Measurements from ENCODE around the gene PCDHGB3. TPM values are rescaled to one million over a fixed set of nuclear protein-coding genes. Genes with fewer than 3 reads are reported as not detected.

Gene PCDHGB3
- total and polyA plus RNA-seq, 3 donors from 2014 or later: 0.74 to 17.1 (median 11.3) TPM

GRCh38 chr5:141419074-141419880 lies 49.2 kb downstream of the PCDHGB3 start:
- WGBS, 2 donors: 24% methylated on average over 74 of the region's 74 CpGs; no CpG with 5 or more reads in 1 of the 2 donors
- peak overlapping the region in 1 of 2 donors; percentile 15 for H3K4me3 ChIP-seq
- H3K9me3 ChIP-seq: no peaks in the 10 kb centered on the region
- peaks cover 3% of the 10 kb centered on the region for H3K4me1 ChIP-seq
- intact Hi-C loops (cut with DNase I; ENCODE audit: low total_unique reads): no loop called here
- no peak overlapping the region for H3K27ac ChIP-seq
- no peak for DNase-seq
- no peaks in the 10 kb centered on the region for H3K27me3 ChIP-seq
- TF ChIP-seq POLR2A (IDR thresholded peaks at IDR 0.05) (no peak), CTCF (IDR thresholded peaks at IDR 0.05) (no peak)
- no peaks in the 10 kb centered on the region for H3K36me3 ChIP-seq (ENCODE audit: low read depth, missing control alignments)

- peak within 1 kb of the TSS; percentile 26 to 27 for H3K4me3 ChIP-seq
- no peak within 1 kb of the TSS for H3K27ac ChIP-seq
- peaks cover 3% of the 10 kb centered on the region for H3K4me1 ChIP-seq
- H3K9me3 ChIP-seq: no peaks in the 10 kb centered on the region
- no peaks in the 10 kb centered on the region for H3K36me3 ChIP-seq (ENCODE audit: low read depth, missing control alignments)
- DNase-seq: peak; percentile 73
- intact Hi-C loops (cut with DNase I; ENCODE audit: low total_unique reads): loop anchor here (10.0 kb wide), 1 partner anchor 104 kb away; no protein-coding TSS in a partner anchor
- H3K27me3 ChIP-seq: no peaks in the 10 kb centered on the region
- TF ChIP-seq CTCF (IDR thresholded peaks at IDR 0.05) (peak; percentile 17 to 51 (median 23)), POLR2A (IDR thresholded peaks at IDR 0.05) (no peak)
- 17 to 20% methylated on average over 37 to 42 of the region's 42 CpGs for WGBS, 2 donors
These were observed 50.9 kb downstream of the PCDHGB3 start, which contains the start of gene PCDHGA11 for GRCh38 chr5:141420855-141421488. Gene PCDHGA11 (plus strand): TSS chr5:141421051. CDS start chr5:141421228, 177 bp downstream.

GRCh38 chr5:141421489-141421855 lies 51.4 kb downstream of the PCDHGB3 start:
- DNase-seq: no peak
- Histone ChIP-seq H3K9me3 (no peaks in the 10 kb centered on the region), H3K36me3 (ENCODE audit: low read depth, missing control alignments) (no peaks in the 10 kb centered on the region), H3K4me1 (peaks cover 3% of the 10 kb centered on the region), H3K4me3 (peak overlapping the region; percentile 26 to 27), H3K27me3 (no peaks in the 10 kb centered on the region), H3K27ac (no peak overlapping the region)
- no peak for TF ChIP-seq CTCF (IDR thresholded peaks at IDR 0.05)
- no peak for TF ChIP-seq POLR2A (IDR thresholded peaks at IDR 0.05)
- WGBS, 2 donors: 15 to 17% methylated on average over 13 of the region's 13 CpGs
- intact Hi-C loops (cut with DNase I; ENCODE audit: low total_unique reads): loop anchor here (10.0 kb wide), 1 partner anchor 103 kb away; no protein-coding TSS in a partner anchor

Other genes starting within 250 kb of the PCDHGB3 start
Only the 30 nearest of the 37 such genes appear.
- 1 to 10 TPM; 5.7 to 8.7 TPM for gene PCDHB9, start 183.1 kb upstream of the PCDHGB3 start, total RNA-seq
- 4.8 TPM for gene PCDHB9, start 183.1 kb upstream of the PCDHGB3 start, polyA plus RNA-seq (ENCODE audit: insufficient read depth, low read depth, low replicate concordance)
- gene PCDHB10, start 177.9 kb upstream of the PCDHGB3 start, total RNA-seq: 1 to 10 TPM; 4.0 to 4.9 TPM
- 1.5 TPM for gene PCDHB10, start 177.9 kb upstream of the PCDHGB3 start, polyA plus RNA-seq (ENCODE audit: insufficient read depth, low read depth, low replicate concordance)
- gene PCDHB11, start 170.6 kb upstream of the PCDHGB3 start, total RNA-seq: 1 to 10 TPM; 4.0 to 4.2 TPM
- gene PCDHB11, start 170.6 kb upstream of the PCDHGB3 start, polyA plus RNA-seq (ENCODE audit: insufficient read depth, low read depth, low replicate concordance): 0.63 TPM
- 1 to 10 TPM; 6.1 to 6.5 TPM for gene PCDHB12, start 161.5 kb upstream of the PCDHGB3 start, total RNA-seq
- gene PCDHB12, start 161.5 kb upstream of the PCDHGB3 start, polyA plus RNA-seq (ENCODE audit: insufficient read depth, low read depth, low replicate concordance): 1.4 TPM
- 1 to 10 TPM; 8.6 to 9.3 TPM for gene PCDHB13, start 156.3 kb upstream of the PCDHGB3 start, total RNA-seq
- 2.6 TPM for gene PCDHB13, start 156.3 kb upstream of the PCDHGB3 start, polyA plus RNA-seq (ENCODE audit: insufficient read depth, low read depth, low replicate concordance)
- gene PCDHB14, start 146.9 kb upstream of the PCDHGB3 start, total RNA-seq: 1 to 10 TPM; 7.9 to 8.0 TPM
- 2.7 TPM for gene PCDHB14, start 146.9 kb upstream of the PCDHGB3 start, polyA plus RNA-seq (ENCODE audit: insufficient read depth, low read depth, low replicate concordance)
- 10 to 100 TPM; 22.1 to 27.6 TPM for gene PCDHB15, start 124.8 kb upstream of the PCDHGB3 start, total RNA-seq
- 10.3 TPM for gene PCDHB15, start 124.8 kb upstream of the PCDHGB3 start, polyA plus RNA-seq (ENCODE audit: insufficient read depth, low read depth, low replicate concordance)
- 1 to 10 TPM; 4.0 to 4.4 TPM for gene SLC25A2, start 66.2 kb upstream of the PCDHGB3 start, total RNA-seq
- 15.9 TPM for gene SLC25A2, start 66.2 kb upstream of the PCDHGB3 start, polyA plus RNA-seq (ENCODE audit: insufficient read depth, low read depth, low replicate concordance)
- 100 to 1,000 TPM; 112 to 131 TPM for gene TAF7, start 49.5 kb upstream of the PCDHGB3 start, total RNA-seq
- gene TAF7, start 49.5 kb upstream of the PCDHGB3 start, polyA plus RNA-seq (ENCODE audit: insufficient read depth, low read depth, low replicate concordance): 137 TPM
- gene PCDHGA1, start 39.7 kb upstream of the PCDHGB3 start, total RNA-seq: 10 to 100 TPM in 1 of 2 donors, 1 to 10 TPM in 1; 8.7 to 13.1 TPM
- gene PCDHGA1, start 39.7 kb upstream of the PCDHGB3 start, polyA plus RNA-seq (ENCODE audit: insufficient read depth, low read depth, low replicate concordance): 1.6 TPM
- gene PCDHGA2, start 31.5 kb upstream of the PCDHGB3 start, total RNA-seq: 10 to 100 TPM; 19.4 to 31.0 TPM
- gene PCDHGA2, start 31.5 kb upstream of the PCDHGB3 start, polyA plus RNA-seq (ENCODE audit: insufficient read depth, low read depth, low replicate concordance): 5.6 TPM
- 10 to 100 TPM; 19.3 to 31.8 TPM for gene PCDHGA3, start 26.4 kb upstream of the PCDHGB3 start, total RNA-seq
- 4.4 TPM for gene PCDHGA3, start 26.4 kb upstream of the PCDHGB3 start, polyA plus RNA-seq (ENCODE audit: insufficient read depth, low read depth, low replicate concordance)
- 10 to 100 TPM; 12.5 to 16.4 TPM for gene PCDHGB1, start 20.1 kb upstream of the PCDHGB3 start, total RNA-seq
- gene PCDHGB1, start 20.1 kb upstream of the PCDHGB3 start, polyA plus RNA-seq (ENCODE audit: insufficient read depth, low read depth, low replicate concordance): 0.92 TPM
- 10 to 100 TPM; 14.2 to 21.0 TPM for gene PCDHGA4, start 15.2 kb upstream of the PCDHGB3 start, total RNA-seq
- 1.9 TPM for gene PCDHGA4, start 15.2 kb upstream of the PCDHGB3 start, polyA plus RNA-seq (ENCODE audit: insufficient read depth, low read depth, low replicate concordance)
- gene PCDHGB2, start 10.2 kb upstream of the PCDHGB3 start, total RNA-seq: 10 to 100 TPM; 16.6 to 20.4 TPM
- 1.5 TPM for gene PCDHGB2, start 10.2 kb upstream of the PCDHGB3 start, polyA plus RNA-seq (ENCODE audit: insufficient read depth, low read depth, low replicate concordance)
- gene PCDHGA5, start 6.1 kb upstream of the PCDHGB3 start, total RNA-seq: 10 to 100 TPM in 1 of 2 donors, 1 to 10 TPM in 1; 9.4 to 12.2 TPM
- gene PCDHGA5, start 6.1 kb upstream of the PCDHGB3 start, polyA plus RNA-seq (ENCODE audit: insufficient read depth, low read depth, low replicate concordance): 1.5 TPM
- 10 to 100 TPM in 1 of 2 donors, 1 to 10 TPM in 1; 9.7 to 13.4 TPM for gene PCDHGA6, start 3.6 kb downstream of the PCDHGB3 start, total RNA-seq
- 1.8 TPM for gene PCDHGA6, start 3.6 kb downstream of the PCDHGB3 start, polyA plus RNA-seq (ENCODE audit: insufficient read depth, low read depth, low replicate concordance)
- 10 to 100 TPM; 11.1 to 12.7 TPM for gene PCDHGA7, start 12.5 kb downstream of the PCDHGB3 start, total RNA-seq
- gene PCDHGA7, start 12.5 kb downstream of the PCDHGB3 start, polyA plus RNA-seq (ENCODE audit: insufficient read depth, low read depth, low replicate concordance): 1.6 TPM
- gene PCDHGB4, start 17.5 kb downstream of the PCDHGB3 start, total RNA-seq: 10 to 100 TPM; 11.3 to 13.3 TPM
- gene PCDHGB4, start 17.5 kb downstream of the PCDHGB3 start, polyA plus RNA-seq (ENCODE audit: insufficient read depth, low read depth, low replicate concordance): 1.0 TPM
- 1 to 10 TPM; 8.2 TPM for gene PCDHGA8, start 22.4 kb downstream of the PCDHGB3 start, total RNA-seq
- gene PCDHGA8, start 22.4 kb downstream of the PCDHGB3 start, polyA plus RNA-seq (ENCODE audit: insufficient read depth, low read depth, low replicate concordance): 0.15 TPM
- gene PCDHGB5, start 27.7 kb downstream of the PCDHGB3 start, total RNA-seq: 10 to 100 TPM; 28.3 to 36.4 TPM
- 4.5 TPM for gene PCDHGB5, start 27.7 kb downstream of the PCDHGB3 start, polyA plus RNA-seq (ENCODE audit: insufficient read depth, low read depth, low replicate concordance)
- gene PCDHGA9, start 32.5 kb downstream of the PCDHGB3 start, total RNA-seq: 10 to 100 TPM; 13.0 to 13.1 TPM
- gene PCDHGA9, start 32.5 kb downstream of the PCDHGB3 start, polyA plus RNA-seq (ENCODE audit: insufficient read depth, low read depth, low replicate concordance): 1.1 TPM
- 10 to 100 TPM in 1 of 2 donors, 1 to 10 TPM in 1; 9.9 to 12.6 TPM for gene PCDHGB6, start 37.8 kb downstream of the PCDHGB3 start, total RNA-seq
- gene PCDHGB6, start 37.8 kb downstream of the PCDHGB3 start, polyA plus RNA-seq (ENCODE audit: insufficient read depth, low read depth, low replicate concordance): 2.1 TPM
- 10 to 100 TPM; 11.3 to 11.7 TPM for gene PCDHGA10, start 42.7 kb downstream of the PCDHGB3 start, total RNA-seq
- 1.2 TPM for gene PCDHGA10, start 42.7 kb downstream of the PCDHGB3 start, polyA plus RNA-seq (ENCODE audit: insufficient read depth, low read depth, low replicate concordance)
- 10 to 100 TPM; 15.3 to 18.1 TPM for gene PCDHGB7, start 47.4 kb downstream of the PCDHGB3 start, total RNA-seq
- gene PCDHGB7, start 47.4 kb downstream of the PCDHGB3 start, polyA plus RNA-seq (ENCODE audit: insufficient read depth, low read depth, low replicate concordance): 6.6 TPM
- 1 to 10 TPM; 8.4 to 9.1 TPM for gene PCDHGA11, start 50.8 kb downstream of the PCDHGB3 start, total RNA-seq
- 0.83 TPM for gene PCDHGA11, start 50.8 kb downstream of the PCDHGB3 start, polyA plus RNA-seq (ENCODE audit: insufficient read depth, low read depth, low replicate concordance)
- gene PCDHGA12, start 60.3 kb downstream of the PCDHGB3 start, total RNA-seq: 10 to 100 TPM; 10.3 to 11.3 TPM
- 2.7 TPM for gene PCDHGA12, start 60.3 kb downstream of the PCDHGB3 start, polyA plus RNA-seq (ENCODE audit: insufficient read depth, low read depth, low replicate concordance)
- 10 to 100 TPM; 14.5 to 29.4 TPM for gene PCDHGC3, start 105.7 kb downstream of the PCDHGB3 start, total RNA-seq
- 61.1 TPM for gene PCDHGC3, start 105.7 kb downstream of the PCDHGB3 start, polyA plus RNA-seq (ENCODE audit: insufficient read depth, low read depth, low replicate concordance)
- gene PCDHGC4, start 114.8 kb downstream of the PCDHGB3 start, total RNA-seq: 1 to 10 TPM; 6.1 TPM
- gene PCDHGC4, start 114.8 kb downstream of the PCDHGB3 start, polyA plus RNA-seq (ENCODE audit: insufficient read depth, low read depth, low replicate concordance): 0.57 TPM
- 1 to 10 TPM; 4.9 to 5.4 TPM for gene PCDHGC5, start 118.8 kb downstream of the PCDHGB3 start, total RNA-seq
- gene PCDHGC5, start 118.8 kb downstream of the PCDHGB3 start, polyA plus RNA-seq (ENCODE audit: insufficient read depth, low read depth, low replicate concordance): 0.50 TPM